Thyroid gland (tissue), 4 donors: Measurements from ENCODE around the gene SAMD11.

Source experiments
- POLR2A ChIP-seq, 2 donors: fragments of 450-650 bp; IDR thresholded peaks; one replicate each; pipeline ENCODE4 v1.6.1; 2017; ENCODE audit warnings: antibody characterized with exemption in 2 of 2, mild to moderate bottlenecking in 2 of 2, moderate library complexity in 1 of 2
- TF ChIP-seq, protein P1 (sequence below), 6 experiments: fragments of 200-600 bp in 3 of 6; fragments of 450-650 bp in 3 of 6; sonication (generic) in 3 of 6; IDR thresholded peaks; one replicate each; pipeline ENCODE4 v1.5.1; 2016 to 2019; ENCODE audit warnings: antibody characterized with exemption in 6 of 6, mild to moderate bottlenecking in 2 of 6, inconsistent platforms in 1 of 6, moderate library complexity in 1 of 6

DNA sequence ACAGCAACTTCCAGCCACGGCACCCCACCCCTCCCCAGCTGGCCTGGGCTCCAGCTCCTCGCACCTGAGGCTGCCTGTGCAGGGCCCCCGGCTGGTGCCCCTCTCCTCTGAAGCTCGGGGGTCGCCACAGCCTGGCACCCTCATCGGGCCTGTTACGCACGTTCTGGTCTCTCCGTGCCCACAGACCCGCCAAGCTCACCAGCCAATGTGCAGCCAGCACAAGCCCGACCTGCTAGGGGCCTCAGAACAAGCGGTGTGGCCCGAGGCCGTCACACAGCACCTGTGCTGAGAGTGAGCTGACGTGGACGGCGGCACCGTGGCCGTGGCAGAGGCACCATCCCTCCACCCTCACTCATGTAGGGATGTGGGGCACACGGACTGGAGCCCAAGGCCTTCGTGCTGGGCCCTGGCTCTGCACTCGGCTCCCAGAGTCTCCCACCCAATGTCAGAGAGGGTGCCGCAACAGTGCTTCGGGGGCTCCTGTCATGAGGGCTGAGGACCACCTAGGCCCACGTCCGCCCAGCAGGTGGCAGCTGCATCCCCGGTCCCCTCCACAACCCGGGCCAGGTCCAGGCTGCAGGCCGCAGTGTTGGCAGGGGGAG lies 4.4 kb upstream of the SAMD11 start:
- TF ChIP-seq, protein P1, sequence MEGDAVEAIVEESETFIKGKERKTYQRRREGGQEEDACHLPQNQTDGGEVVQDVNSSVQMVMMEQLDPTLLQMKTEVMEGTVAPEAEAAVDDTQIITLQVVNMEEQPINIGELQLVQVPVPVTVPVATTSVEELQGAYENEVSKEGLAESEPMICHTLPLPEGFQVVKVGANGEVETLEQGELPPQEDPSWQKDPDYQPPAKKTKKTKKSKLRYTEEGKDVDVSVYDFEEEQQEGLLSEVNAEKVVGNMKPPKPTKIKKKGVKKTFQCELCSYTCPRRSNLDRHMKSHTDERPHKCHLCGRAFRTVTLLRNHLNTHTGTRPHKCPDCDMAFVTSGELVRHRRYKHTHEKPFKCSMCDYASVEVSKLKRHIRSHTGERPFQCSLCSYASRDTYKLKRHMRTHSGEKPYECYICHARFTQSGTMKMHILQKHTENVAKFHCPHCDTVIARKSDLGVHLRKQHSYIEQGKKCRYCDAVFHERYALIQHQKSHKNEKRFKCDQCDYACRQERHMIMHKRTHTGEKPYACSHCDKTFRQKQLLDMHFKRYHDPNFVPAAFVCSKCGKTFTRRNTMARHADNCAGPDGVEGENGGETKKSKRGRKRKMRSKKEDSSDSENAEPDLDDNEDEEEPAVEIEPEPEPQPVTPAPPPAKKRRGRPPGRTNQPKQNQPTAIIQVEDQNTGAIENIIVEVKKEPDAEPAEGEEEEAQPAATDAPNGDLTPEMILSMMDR (IDR thresholded peaks at IDR 0.05) = no peak
- no peak for TF ChIP-seq POLR2A (IDR thresholded peaks at IDR 0.05)
